Choroid plexus epithelial cell (primary cell): ENCODE measurements around the gene MCOLN3.
"Not testable (repeated sequence)": the region's sequence is repeated elsewhere in the genome, so short reads cannot be mapped to it uniquely, and the experiment has no call there.

ENCODE experiments used
- DNase-seq: peaks from one replicate; pipeline ENCODE4 v3.0.0-alpha.2; 2010; ENCODE audit warnings: low read depth
- H3K4me3 ChIP-seq: 2 replicates; pipeline ENCODE4 v1.5.1; 2011; ENCODE audit warnings: low read depth, mild to moderate bottlenecking, control low read depth, low read length, moderate library complexity
- CTCF ChIP-seq: conservative IDR thresholded peaks from 2 replicates; pipeline ENCODE4 v1.5.1; 2011; ENCODE audit warnings: low read depth, mild to moderate bottlenecking, control low read depth, inconsistent platforms, low read length, moderate library complexity

The MCOLN3 gene

GRCh38 chr1:85015826-85016225, 32.5 kb downstream of the MCOLN3 start:
- no peak for TF ChIP-seq CTCF
- H3K4me3 ChIP-seq = no peak overlapping the region
- DNase-seq = no peak

- not testable (repeated sequence) for H3K4me3 ChIP-seq, DNase-seq
Measured at GRCh38 chr1:85005641-85006040, 42.7 kb downstream of the MCOLN3 start.

DNA sequence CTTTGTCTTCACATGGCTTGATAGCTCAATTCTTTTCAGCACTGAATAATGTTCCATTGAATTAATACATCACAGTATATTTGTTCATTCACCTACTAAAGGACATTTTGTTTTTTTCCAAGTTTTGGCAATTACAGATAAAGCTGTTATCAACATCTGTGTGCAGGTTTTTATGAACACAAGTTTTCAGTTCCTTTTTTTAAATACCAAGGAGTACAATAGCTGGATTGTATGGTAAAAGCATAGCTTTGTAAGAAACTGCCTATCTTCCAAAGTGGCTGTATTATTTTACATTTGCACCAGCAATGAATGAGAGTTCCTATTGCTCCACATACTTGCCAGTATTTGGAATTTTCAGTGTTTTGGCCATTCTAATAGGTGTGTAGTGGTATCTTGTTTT, 46.6 kb downstream of the MCOLN3 start:
- TF ChIP-seq CTCF = no peak
- H3K4me3 ChIP-seq = no peak overlapping the region
- DNase-seq = no peak

DNA sequence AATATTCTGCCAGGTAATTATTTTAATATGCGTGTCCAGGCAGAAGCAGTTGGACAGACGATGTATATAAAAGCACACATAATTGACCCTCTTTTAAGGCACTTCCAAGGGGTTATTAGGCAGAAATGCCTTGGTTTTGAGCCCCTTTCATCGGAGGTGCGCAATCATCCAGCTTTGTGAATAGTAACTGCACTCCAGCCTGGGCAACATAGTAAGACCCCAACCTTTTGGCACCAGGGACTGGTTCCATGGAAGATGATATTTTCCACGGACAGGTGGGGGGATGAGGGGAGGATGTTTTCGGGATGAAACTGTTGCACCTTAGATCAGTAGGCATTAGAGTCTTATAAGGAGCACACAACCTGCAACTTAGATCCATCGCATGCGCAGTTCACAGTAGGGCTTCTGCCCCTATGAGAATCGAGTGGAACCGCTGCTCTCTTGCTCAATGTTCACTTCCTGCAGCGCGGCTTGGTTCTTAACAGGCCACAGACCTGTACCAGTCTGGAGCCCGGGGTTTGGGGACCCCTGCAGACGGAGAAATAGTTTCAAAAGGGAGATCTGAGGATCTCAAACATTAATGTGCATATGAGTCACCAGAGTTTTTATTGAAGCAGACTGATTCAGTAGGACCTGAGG, 49.5 kb downstream of the MCOLN3 start:
- no peak overlapping the region for H3K4me3 ChIP-seq
- TF ChIP-seq CTCF = peak; percentile 22
- DNase-seq = peak; percentile 74

DNA sequence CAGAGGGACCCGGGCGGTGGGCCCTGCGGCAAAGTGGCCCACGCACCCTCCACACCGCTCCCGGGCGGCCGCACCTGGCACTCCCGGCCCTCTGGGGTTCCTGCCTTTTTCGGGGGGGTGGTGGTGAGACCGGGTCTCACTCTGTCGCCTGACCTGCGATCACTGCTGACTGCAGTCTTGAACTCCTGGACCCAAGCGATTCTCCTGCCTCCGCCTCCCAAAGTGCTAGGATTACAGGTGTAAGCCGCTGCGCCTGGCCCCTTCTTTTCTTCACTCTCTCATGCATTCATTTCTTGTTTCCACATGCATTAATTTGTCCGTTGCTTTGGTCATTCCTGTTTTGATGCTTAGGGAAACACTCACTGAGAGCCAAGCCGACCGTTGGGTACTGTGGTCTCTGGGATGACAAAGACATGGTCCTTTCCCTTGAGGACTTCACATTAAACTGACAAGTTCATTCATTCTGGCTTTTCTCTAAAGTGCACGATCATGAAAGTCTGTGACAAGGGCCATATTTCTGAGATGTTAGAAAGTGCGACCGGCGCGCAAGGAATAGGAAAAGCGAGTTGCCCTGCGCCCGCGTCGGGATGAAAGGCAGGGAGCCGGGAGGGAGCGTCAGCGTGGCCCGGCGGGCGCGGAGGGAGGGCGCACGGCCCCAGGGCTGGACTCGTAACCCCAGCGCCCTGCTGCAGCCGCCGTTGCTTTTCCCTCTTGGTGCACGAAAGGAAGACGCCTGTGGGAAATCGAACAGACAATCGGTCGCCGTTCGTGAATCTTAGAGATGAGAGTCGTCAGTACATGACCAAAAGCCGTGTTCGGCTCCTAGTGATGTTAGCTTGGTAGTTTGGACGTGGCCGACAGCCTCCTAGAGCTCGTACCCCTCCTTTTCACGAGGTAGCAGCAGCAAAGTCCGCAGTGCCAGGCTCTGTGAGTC, 50.4 kb downstream of the MCOLN3 start:
- TF ChIP-seq CTCF = no peak
- peak; percentile 16 for DNase-seq
- H3K4me3 ChIP-seq = peak overlapping the region; percentile 63

DNA sequence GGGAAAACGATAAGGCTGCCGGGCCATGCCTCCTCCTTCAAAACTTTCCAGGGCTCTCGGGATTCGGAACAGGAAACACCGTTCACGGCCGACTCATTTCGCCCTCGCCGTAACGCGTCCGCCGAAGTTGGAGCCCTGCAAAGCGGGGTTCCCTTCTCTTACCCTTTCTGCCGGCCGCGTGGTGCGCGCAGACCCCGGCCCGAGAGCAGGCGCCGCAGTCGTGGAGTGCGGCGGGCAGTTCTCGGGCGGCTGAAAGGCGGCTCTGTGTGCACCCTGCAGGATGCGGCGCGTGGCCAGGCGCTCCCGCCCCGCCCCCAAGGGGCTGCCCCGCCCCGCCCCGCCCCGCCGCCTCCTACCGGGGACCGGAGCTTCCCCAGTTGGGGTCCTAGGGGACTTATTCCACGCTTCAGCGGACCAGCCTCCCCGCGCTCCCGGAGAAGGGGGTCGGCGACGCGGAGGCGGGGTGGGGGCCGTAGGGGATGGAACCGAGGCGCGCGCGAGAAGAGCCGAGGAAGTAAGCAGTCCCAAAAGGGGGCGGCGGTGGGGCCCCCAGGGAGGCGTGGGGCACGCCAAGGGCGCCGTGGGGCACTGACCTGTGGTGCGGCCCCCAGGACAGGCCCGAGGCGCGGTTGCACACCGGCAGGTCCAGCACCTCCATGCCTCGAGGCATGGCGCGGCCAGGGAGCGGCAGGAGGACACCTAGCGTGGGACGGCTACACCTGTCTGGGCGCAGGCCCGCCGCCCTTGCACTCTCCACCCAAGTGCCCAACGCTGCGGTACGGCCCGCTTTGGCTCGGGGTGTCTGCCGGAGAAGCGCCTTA, 51.2 kb downstream of the MCOLN3 start, which contains the start of gene MCOLN2:
TSS of gene MCOLN2 (minus strand) at position 268 of the 821 bp plus-strand sequence. CDS start at position 27, 241 bp downstream.
- DNase-seq = peak; percentile 11
- no peak for TF ChIP-seq CTCF
- peak within 1 kb of the TSS; percentile 63 for H3K4me3 ChIP-seq
